ENCODE results near the gene PRTN3. TPM values are rescaled to one million over a fixed set of nuclear protein-coding genes. Genes with fewer than 3 reads are reported as not detected.

The PRTN3 gene
- total RNA-seq, 1 experiment from 2014 or later: 2.7 TPM

- peak overlapping the region; percentile 53 for H3K4me2 ChIP-seq (ENCODE audit: low read length)
- H3K27me3 ChIP-seq (ENCODE audit: insufficient read depth, low read length): no peaks in the 10 kb centered on the region
- ATAC-seq: 0 out of 2 replicates have a peak, but pooled peaks have one; percentile 1
- H3K27ac ChIP-seq (ENCODE audit: low read depth, low read length): peak overlapping the region; percentile 79
- no TSS peak for BruUV-seq (replicated peaks)
- DNase-seq (ENCODE audit: low read depth, low spot score): no peak
- ChIA-PET RAD21 (ENCODE audit: low non-redundant PET in 1 of 2, low total read pairs in 2 of 2, uncharacterized antibody in 2 of 2, unreplicated experiment in 2 of 2) (no interaction called here), POLR2A (no interaction called here), CTCF (no interaction called here)
- no peaks in the 10 kb centered on the region for H4K20me1 ChIP-seq (ENCODE audit: insufficient read depth)
- H2AFZ ChIP-seq (ENCODE audit: low read depth, low read length, poor library complexity, severe bottlenecking): no peak overlapping the region
- H3K9me3 ChIP-seq (ENCODE audit: control insufficient read depth in 1 of 2, insufficient read depth in 1 of 2, low read depth in 1 of 2, low read length in 2 of 2): no peaks in the 10 kb centered on the region
- H3K4me3 ChIP-seq (replicated peaks in 1 of 2; ENCODE audit: low read depth in 1 of 2, low read length in 2 of 2): no peak overlapping the region
- intact Hi-C loops (cut with micrococcal nuclease): no loop called here
- no peaks in the 10 kb centered on the region for H3K79me2 ChIP-seq (ENCODE audit: insufficient read depth, low read length)
- peaks cover 19 to 33% of the 10 kb centered on the region in 2 experiments for H3K4me1 ChIP-seq (ENCODE audit: control insufficient read depth in 1 of 2, insufficient read depth in 2 of 2, low read length in 2 of 2)
- TF ChIP-seq JUND (IDR thresholded peaks at IDR 0.05) (no peak), ZNF274 (IDR thresholded peaks at IDR 0.05; ENCODE audit: low read depth, low read length) (no peak), YY1 (IDR thresholded peaks at IDR 0.05; ENCODE audit: extremely low read depth, insufficient replicate concordance, low read depth, low read length) (no peak), POLR2A (IDR thresholded peaks at IDR 0.05; ENCODE audit: borderline replicate concordance, extremely low read depth, insufficient read depth, insufficient read length) (peak; percentile 50)
- H3K9ac ChIP-seq (ENCODE audit: low read length): peak overlapping the region; percentile 62
- no peaks in the 10 kb centered on the region for H3K9me2 ChIP-seq (ENCODE audit: insufficient read depth)
- H3K36me3 ChIP-seq (ENCODE audit: control insufficient read depth in 1 of 2, insufficient read depth in 2 of 2, low read length in 2 of 2): peaks cover 5 to 15% of the 10 kb centered on the region in 2 experiments; a peak in 2 of 4 replicates
Observed at GRCh38 chr19:868458-869244, 27.9 kb downstream of the PRTN3 start.

GRCh38 chr19:869245-870177, 28.7 kb downstream of the PRTN3 start:
- Histone ChIP-seq H3K4me3 (replicated peaks in 1 of 2; ENCODE audit: low read depth in 1 of 2, low read length in 2 of 2) (no peak overlapping the region), H3K9me3 (ENCODE audit: control insufficient read depth in 1 of 2, insufficient read depth in 1 of 2, low read depth in 1 of 2, low read length in 2 of 2) (no peaks in the 10 kb centered on the region), H4K20me1 (ENCODE audit: insufficient read depth) (no peaks in the 10 kb centered on the region), H3K27me3 (ENCODE audit: insufficient read depth, low read length) (no peaks in the 10 kb centered on the region), H3K4me1 (ENCODE audit: control insufficient read depth in 1 of 2, insufficient read depth in 2 of 2, low read length in 2 of 2) (peaks cover 19 to 36% of the 10 kb centered on the region in 2 experiments), H3K36me3 (ENCODE audit: control insufficient read depth in 1 of 2, insufficient read depth in 2 of 2, low read length in 2 of 2) (peaks cover 5 to 15% of the 10 kb centered on the region in 2 experiments; a peak in 2 of 4 replicates), H3K9ac (ENCODE audit: low read length) (peak overlapping the region; percentile 62), H3K27ac (ENCODE audit: low read depth, low read length) (peak overlapping the region; percentile 79), H3K79me2 (ENCODE audit: insufficient read depth, low read length) (no peaks in the 10 kb centered on the region), H3K9me2 (ENCODE audit: insufficient read depth) (no peaks in the 10 kb centered on the region), H3K4me2 (ENCODE audit: low read length) (peak overlapping the region; percentile 53), H2AFZ (ENCODE audit: low read depth, low read length, poor library complexity, severe bottlenecking) (no peak overlapping the region)
- no TSS peak for BruUV-seq (replicated peaks)
- ChIA-PET POLR2A (no interaction called here), RAD21 (ENCODE audit: low non-redundant PET in 1 of 2, low total read pairs in 2 of 2, uncharacterized antibody in 2 of 2, unreplicated experiment in 2 of 2) (no interaction called here), CTCF (no interaction called here)
- intact Hi-C loops (cut with micrococcal nuclease): no loop called here
- DNase-seq (ENCODE audit: low read depth, low spot score): peak; percentile 63
- peak; percentile 37; the same call in 1 of the 2 replicates for TF ChIP-seq POLR2AphosphoS5 (IDR thresholded peaks at IDR 0.05; ENCODE audit: low read depth, low read length)
- TF ChIP-seq JUND (IDR thresholded peaks at IDR 0.05): peak; percentile 53
- TF ChIP-seq POLR2A (IDR thresholded peaks at IDR 0.05; ENCODE audit: borderline replicate concordance, extremely low read depth, insufficient read depth, insufficient read length): no peak
- TF ChIP-seq EZH2 (IDR thresholded peaks at IDR 0.05): no peak
- TF ChIP-seq SP1 (IDR thresholded peaks at IDR 0.05; ENCODE audit: low read depth): peak; percentile 45; the same call in 1 of the 2 replicates
- TF ChIP-seq MAX (IDR thresholded peaks at IDR 0.05): peak; percentile 84
- peak; percentile 40 for ATAC-seq

Data from HCT116 (cell line).